PC-9 (cell line): Measurements from ENCODE around the gene DCP1B. TPM values are rescaled to one million over a fixed set of nuclear protein-coding genes. Genes with fewer than 3 reads are reported as not detected.

Experiments
- BruUV-seq: library from RNA; stranded (reverse); fragments of 400-500 nt; replicated peaks from 2 replicates; lab custom pipeline; 2021; lab: Mats Ljungman, UMichigan
- CTCF ChIA-PET: fragments of 300-600 bp; sonication (Branson Sonifier 250); formaldehyde crosslinking; loops from one replicate; lab custom pipeline; 2022; ENCODE audit warnings: antibody characterized with exemption; lab: Charles Lee
- POLR2A ChIA-PET: fragments of 300-600 bp; sonication (Branson Sonifier 250); formaldehyde crosslinking; loops from one replicate; lab custom pipeline; 2022; ENCODE audit warnings: antibody characterized with exemption; ENCODE audit not compliant: unreplicated experiment; lab: Charles Lee
- DNase-seq, 2 experiments: peaks; one replicate each; pipeline versions ENCODE4 v3.0.0 to v3.0.0-alpha.2; 2015 to 2022; ENCODE audit warnings: mixed read lengths in 1 of 2
- H2AFZ ChIP-seq: fragments of 200-600 bp; sonication (generic); 2 replicates; pipeline ENCODE4 v1.8.1; 2017; ENCODE audit warnings: antibody characterized with exemption
- H3F3A ChIP-seq: fragments of 200-600 bp; sonication (generic); 2 replicates; pipeline ENCODE4 v1.8.1; 2017; ENCODE audit warnings: antibody characterized with exemption, mild to moderate bottlenecking, low read depth; ENCODE audit not compliant: insufficient read depth
- H3K27ac ChIP-seq: fragments of 200-600 bp; sonication (generic); 2 replicates; pipeline ENCODE4 v1.6.1; 2016; ENCODE audit warnings: mixed run types
- H3K27me3 ChIP-seq: fragments of 200-600 bp; sonication (generic); 2 replicates; pipeline ENCODE4 v1.6.1; 2016; ENCODE audit warnings: low read depth, mixed run types; ENCODE audit not compliant: insufficient read depth
- H3K36me3 ChIP-seq: fragments of 200-600 bp; sonication (generic); 2 replicates; pipeline ENCODE4 v1.6.1; 2016; ENCODE audit warnings: low read depth, mixed run types
- H3K4me1 ChIP-seq: fragments of 200-600 bp; sonication (generic); replicated peaks from 2 replicates; pipeline ENCODE4 v1.6.1; 2016; ENCODE audit warnings: mixed run types; ENCODE audit not compliant: insufficient read depth
- H3K4me2 ChIP-seq: fragments of 200-600 bp; sonication (generic); 2 replicates; pipeline ENCODE4 v1.6.1; 2017; ENCODE audit warnings: mixed run types
- H3K4me3 ChIP-seq: fragments of 200-600 bp; sonication (generic); 2 replicates; pipeline ENCODE4 v1.6.1; 2016; ENCODE audit warnings: mixed run types
- H3K79me2 ChIP-seq: fragments of 200-600 bp; sonication (generic); 2 replicates; pipeline ENCODE4 v1.6.1; 2017; ENCODE audit warnings: low read depth, mixed run types
- H3K9me2 ChIP-seq: fragments of 200-600 bp; sonication (generic); 2 replicates; pipeline ENCODE4 v1.8.1; 2017; ENCODE audit warnings: mild to moderate bottlenecking; ENCODE audit not compliant: insufficient read depth
- H3K9me3 ChIP-seq: fragments of 200-600 bp; sonication (generic); 2 replicates; pipeline ENCODE4 v1.8.1; 2016; ENCODE audit warnings: low read depth; ENCODE audit not compliant: insufficient read depth
- H4K20me1 ChIP-seq: fragments of 200-600 bp; sonication (generic); 2 replicates; pipeline ENCODE4 v1.8.1; 2017; ENCODE audit not compliant: insufficient read depth
- CTCF ChIP-seq: fragments of 200-600 bp; sonication (generic); conservative IDR thresholded peaks from 2 replicates; pipeline ENCODE4 v1.6.1; 2017; ENCODE audit warnings: mixed run types, antibody characterized with exemption, mild to moderate bottlenecking, moderate library complexity
- EZH2 ChIP-seq: fragments of 200-600 bp; sonication (generic); IDR thresholded peaks from 2 replicates; pipeline ENCODE4 v1.8.0; 2017; ENCODE audit warnings: antibody characterized with exemption, low read depth
- intact Hi-C: fragments of 100-400 bp; cut with micrococcal nuclease; formaldehyde crosslinking; loops from one replicate; pipeline ENCODE4 v1.10.0; 2022; ENCODE audit not compliant: unreplicated experiment
- total RNA-seq: library from RNA; stranded (reverse); gene quantifications from 2 replicates; pipeline ENCODE4 v1.2.3, GENCODE V29; 2021

Gene DCP1B
- total RNA-seq, 1 experiment from 2014 or later, result 6.8 TPM

GRCh38 chr12:1912580-1913376 lies 91.5 kb downstream of the DCP1B start:
- no peaks in the 10 kb centered on the region for H4K20me1 ChIP-seq
- H3K79me2 ChIP-seq, result no peaks in the 10 kb centered on the region
- BruUV-seq, result no TSS peak
- H3K4me1 ChIP-seq, result 0 out of 2 replicates have a peak, but pooled peaks cover 4% of the 10 kb centered on the region
- H3K4me3 ChIP-seq, result no peak overlapping the region
- no peaks in the 10 kb centered on the region for H3K9me3 ChIP-seq
- intact Hi-C loops, result no loop called here
- H3K27ac ChIP-seq, result no peak overlapping the region
- H2AFZ ChIP-seq, result no peak overlapping the region
- CTCF ChIA-PET, result no interaction called here
- POLR2A ChIA-PET, result no interaction called here
- TF ChIP-seq CTCF, result no peak
- TF ChIP-seq EZH2, result no peak
- H3K9me2 ChIP-seq, result no peaks in the 10 kb centered on the region
- no peaks in the 10 kb centered on the region for H3F3A ChIP-seq
- no peaks in the 10 kb centered on the region for H3K36me3 ChIP-seq
- H3K4me2 ChIP-seq, result no peak overlapping the region
- peak in 1 of 2 experiments; percentile 62 for DNase-seq
- peaks cover 40% of the 10 kb centered on the region for H3K27me3 ChIP-seq

- TF ChIP-seq EZH2 (no peak), CTCF (no peak)
- Histone ChIP-seq H3K9me2 (no peaks in the 10 kb centered on the region), H3K4me2 (no peak overlapping the region), H3K9me3 (no peaks in the 10 kb centered on the region), H3K36me3 (no peaks in the 10 kb centered on the region), H3K79me2 (no peaks in the 10 kb centered on the region), H4K20me1 (no peaks in the 10 kb centered on the region), H3K27me3 (peaks cover 31% of the 10 kb centered on the region), H2AFZ (no peak overlapping the region), H3K4me3 (no peak overlapping the region), H3K27ac (no peak overlapping the region), H3K4me1 (0 out of 2 replicates have a peak, but pooled peaks cover 4% of the 10 kb centered on the region), H3F3A (no peaks in the 10 kb centered on the region)
- BruUV-seq, result no TSS peak
- ChIA-PET POLR2A (no interaction called here), CTCF (no interaction called here)
- no peak for DNase-seq
- intact Hi-C loops, result no loop called here
These were observed 92.4 kb downstream of the DCP1B start for GRCh38 chr12:1911598-1912575.

GRCh38 chr12:1910468-1910867 lies 93.8 kb downstream of the DCP1B start:
- Histone ChIP-seq H3K4me1 (0 out of 2 replicates have a peak, but pooled peaks cover 4% of the 10 kb centered on the region), H4K20me1 (no peaks in the 10 kb centered on the region), H2AFZ (no peak overlapping the region), H3K9me2 (no peaks in the 10 kb centered on the region), H3K36me3 (no peaks in the 10 kb centered on the region), H3K79me2 (no peaks in the 10 kb centered on the region), H3K4me2 (no peak overlapping the region), H3K4me3 (no peak overlapping the region), H3K9me3 (no peaks in the 10 kb centered on the region), H3F3A (no peaks in the 10 kb centered on the region), H3K27ac (no peak overlapping the region), H3K27me3 (peaks cover 16% of the 10 kb centered on the region)
- TF ChIP-seq EZH2 (no peak), CTCF (no peak)
- ChIA-PET CTCF (no interaction called here), POLR2A (no interaction called here)
- BruUV-seq, result no TSS peak
- intact Hi-C loops, result no loop called here
- DNase-seq, result no peak
